PC-3 (cell line): ENCODE measurements around the gene MYH6. TPM values are rescaled to one million over a fixed set of nuclear protein-coding genes. Genes with fewer than 3 reads are reported as not detected.
"Not testable (repeated sequence)": the region's sequence is repeated elsewhere in the genome, so short reads cannot be mapped to it uniquely, and the experiment has no call there.

Experiments used
- ATAC-seq: fragments of 200-7000 bp; cut with Tn5 transposase; 2 replicates; pipeline ENCODE4 v1.9.1; 2020; ENCODE audit warnings: mild to moderate bottlenecking, moderate library complexity
- BruUV-seq: library from RNA; stranded (reverse); fragments of 400-500 nt; replicated peaks from 2 replicates; lab custom pipeline; 2021; lab: Mats Ljungman, UMichigan
- CTCF ChIA-PET: fragments of 300-600 bp; sonication (Branson Sonifier 250); formaldehyde crosslinking; loops from one replicate; lab custom pipeline; 2022; ENCODE audit warnings: antibody characterized with exemption; lab: Charles Lee
- POLR2A ChIA-PET: fragments of 300-600 bp; sonication (Branson Sonifier 250); formaldehyde crosslinking; loops from one replicate; lab custom pipeline; 2022; ENCODE audit warnings: antibody characterized with exemption; ENCODE audit not compliant: unreplicated experiment; lab: Charles Lee
- DNase-seq: peaks from one replicate; pipeline ENCODE4 v3.0.0-alpha.2; 2015
- H2AFZ ChIP-seq: fragments of 300-600 bp; sonication (generic); 2 replicates; pipeline ENCODE4 v1.6.0; 2016; ENCODE audit warnings: antibody characterized with exemption, low read length
- H3F3A ChIP-seq: fragments of 300-600 bp; sonication (generic); one replicate; pipeline ENCODE4 v1.6.0; 2017; ENCODE audit warnings: antibody characterized with exemption, low read length, control low read depth, mild to moderate bottlenecking; ENCODE audit not compliant: unreplicated experiment
- H3K27ac ChIP-seq: fragments of 300-600 bp; sonication (generic); 2 replicates; pipeline ENCODE4 v1.5.1; 2016; ENCODE audit warnings: mild to moderate bottlenecking, low read length
- H3K27me3 ChIP-seq: fragments of 300-600 bp; sonication (generic); 2 replicates; pipeline ENCODE4 v1.6.1; 2016; ENCODE audit warnings: low read length, mixed read lengths
- H3K36me3 ChIP-seq: fragments of 300-600 bp; sonication (generic); 2 replicates; pipeline ENCODE4 v1.6.1; 2016; ENCODE audit warnings: low read depth, mixed run types, low read length, mixed read lengths
- H3K4me1 ChIP-seq: fragments of 300-600 bp; sonication (generic); 2 replicates; pipeline ENCODE4 v1.5.1; 2016; ENCODE audit warnings: low read length; ENCODE audit not compliant: insufficient read depth
- H3K4me2 ChIP-seq: fragments of 300-600 bp; sonication (generic); 2 replicates; pipeline ENCODE4 v1.6.0; 2016; ENCODE audit warnings: low read length
- H3K4me3 ChIP-seq: fragments of 300-600 bp; sonication (generic); 2 replicates; pipeline ENCODE4 v1.5.1; 2016; ENCODE audit warnings: mild to moderate bottlenecking, low read length, mixed read lengths
- H3K79me2 ChIP-seq: fragments of 300-600 bp; sonication (generic); 2 replicates; pipeline ENCODE4 v1.6.1; 2017; ENCODE audit warnings: low read length, mixed read lengths
- H3K9ac ChIP-seq: fragments of 300-600 bp; sonication (generic); 2 replicates; pipeline ENCODE4 v1.6.0; 2016; ENCODE audit warnings: mild to moderate bottlenecking, low read length
- H3K9me2 ChIP-seq: fragments of 300-600 bp; sonication (generic); replicated peaks from 2 replicates; pipeline ENCODE4 v1.6.1; 2016; ENCODE audit warnings: mixed run types, low read length, mixed read lengths
- H3K9me3 ChIP-seq: fragments of 300-600 bp; sonication (generic); 2 replicates; pipeline ENCODE4 v1.6.1; 2016; ENCODE audit warnings: low read length, mixed read lengths
- H4K20me1 ChIP-seq: fragments of 300-600 bp; sonication (generic); 2 replicates; pipeline ENCODE4 v1.6.1; 2016; ENCODE audit warnings: low read length, mixed read lengths
- CTCF ChIP-seq: fragments of 300-600 bp; sonication (generic); conservative IDR thresholded peaks from 2 replicates; pipeline ENCODE4 v1.5.1; 2017; ENCODE audit warnings: antibody characterized with exemption, low read depth, mild to moderate bottlenecking, low read length
- EZH2 ChIP-seq: fragments of 300-600 bp; sonication (generic); IDR thresholded peaks from one replicate; pipeline ENCODE4 v1.6.1; 2017; ENCODE audit warnings: antibody characterized with exemption, mild to moderate bottlenecking, low read length; ENCODE audit not compliant: unreplicated experiment
- EZH2phosphoT487 ChIP-seq: fragments of 300-600 bp; sonication (generic); IDR thresholded peaks from 2 replicates; pipeline ENCODE4 v1.6.1; 2018; ENCODE audit warnings: mild to moderate bottlenecking, antibody characterized with exemption, low read length, borderline replicate concordance
- intact Hi-C: fragments of 100-400 bp; cut with micrococcal nuclease; formaldehyde crosslinking; loops from 2 replicates; pipeline ENCODE4 v1.9.0; 2023
- total RNA-seq: library from RNA; depleted of rRNA; stranded (reverse); fragments of >200 nt; gene quantifications from 2 replicates; pipeline ENCODE4 v1.2.3, GENCODE V29; 2014

Gene MYH6
- total RNA-seq, 1 experiment from 2014 or later = not detected

GRCh38 chr14:23386999-23387398 lies 21.1 kb downstream of the MYH6 start:
- H3K4me1 ChIP-seq = no peaks in the 10 kb centered on the region
- no peak overlapping the region for H2AFZ ChIP-seq
- intact Hi-C loops = no loop called here
- ChIA-PET CTCF (interaction anchor here (1.0 kb wide), 1 partner anchor 61 kb away, joined by 8 read pairs; no protein-coding TSS in a partner anchor), POLR2A (no interaction called here)
- H4K20me1 ChIP-seq = no peaks in the 10 kb centered on the region
- H3K9me2 ChIP-seq = no peaks in the 10 kb centered on the region
- H3K9ac ChIP-seq = no peak overlapping the region
- H3K36me3 ChIP-seq = no peaks in the 10 kb centered on the region
- no peaks in the 10 kb centered on the region for H3K79me2 ChIP-seq
- no TSS peak for BruUV-seq
- DNase-seq (no peak), ATAC-seq (no peak)
- H3F3A ChIP-seq = no peaks in the 10 kb centered on the region
- H3K27me3 ChIP-seq = peaks cover 68% of the 10 kb centered on the region
- no peak overlapping the region for H3K4me3 ChIP-seq
- H3K4me2 ChIP-seq = no peak overlapping the region
- no peak for TF ChIP-seq EZH2phosphoT487
- TF ChIP-seq CTCF = no peak
- TF ChIP-seq EZH2 = no peak
- no peak overlapping the region for H3K27ac ChIP-seq
- no peaks in the 10 kb centered on the region for H3K9me3 ChIP-seq

DNA sequence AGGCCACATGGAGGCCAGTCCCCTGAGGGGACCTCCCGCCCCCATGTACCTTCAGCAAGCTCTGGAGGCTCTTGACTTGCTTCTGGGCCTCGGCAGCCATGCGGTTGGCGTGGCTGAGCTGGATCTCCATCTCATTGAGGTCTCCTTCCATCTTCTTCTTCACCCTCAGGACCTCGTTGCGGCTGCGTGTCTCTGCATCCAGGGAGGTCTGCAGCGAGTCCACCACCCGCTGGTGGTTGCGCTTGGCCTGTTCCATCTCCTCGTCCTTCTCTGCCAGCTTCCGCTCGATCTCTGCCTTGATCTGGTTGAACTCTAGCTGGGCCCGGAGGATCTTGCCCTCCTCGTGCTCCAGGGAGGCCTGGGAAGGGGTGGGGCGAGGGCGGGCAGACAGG lies 21.8 kb downstream of the MYH6 start:
- intact Hi-C loops, H3K79me2 ChIP-seq, H3K4me3 ChIP-seq, BruUV-seq, H2AFZ ChIP-seq, H3K4me1 ChIP-seq, H4K20me1 ChIP-seq, H3K27ac ChIP-seq, H3K36me3 ChIP-seq, H3K9ac ChIP-seq, H3K9me3 ChIP-seq, DNase-seq, ATAC-seq, H3K9me2 ChIP-seq, H3K4me2 ChIP-seq, H3F3A ChIP-seq, POLR2A ChIA-PET: not testable (repeated sequence)
- H3K27me3 ChIP-seq = peaks cover 61% of the 10 kb centered on the region
- CTCF ChIA-PET = interaction anchor here (1.0 kb wide), 1 partner anchor 60 kb away, joined by 8 read pairs; no protein-coding TSS in a partner anchor

DNA sequence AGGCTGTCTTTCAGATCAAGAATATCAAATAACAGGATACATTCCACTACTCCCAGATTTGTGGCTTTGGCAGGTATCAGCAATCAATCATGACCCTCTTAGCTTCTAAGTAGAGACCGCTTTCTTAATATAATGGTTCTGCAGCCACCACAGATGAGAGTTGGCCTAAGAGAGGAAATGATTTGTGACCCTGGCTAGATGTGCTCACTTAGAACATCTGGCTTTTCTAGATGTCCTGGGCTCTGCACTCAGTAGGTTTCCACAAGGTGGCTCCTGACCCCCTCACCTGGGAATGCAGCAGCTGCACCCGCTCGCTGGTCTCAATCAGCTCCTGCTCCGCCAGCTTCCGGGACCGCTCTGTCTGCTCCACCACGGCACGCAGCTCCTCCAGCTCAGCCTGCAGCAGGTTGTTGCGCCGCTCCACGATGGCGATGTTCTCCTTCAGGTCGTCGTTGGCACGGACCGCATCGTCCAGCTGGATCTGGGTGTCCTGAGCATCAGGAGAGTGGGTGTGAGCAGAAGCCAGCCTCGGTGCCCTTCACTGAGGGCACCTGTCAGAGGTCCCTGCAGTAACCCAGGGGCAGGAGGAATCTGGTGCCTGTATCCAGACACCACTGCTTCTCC lies 22.3 kb downstream of the MYH6 start:
- no peak for ATAC-seq
- TF ChIP-seq EZH2 (no peak), EZH2phosphoT487 (no peak), CTCF (no peak)
- no peak overlapping the region for H3K27ac ChIP-seq
- H3K4me1 ChIP-seq = no peaks in the 10 kb centered on the region
- no peaks in the 10 kb centered on the region for H3F3A ChIP-seq
- no peaks in the 10 kb centered on the region for H3K36me3 ChIP-seq
- no peak for DNase-seq
- H3K9ac ChIP-seq = no peak overlapping the region
- ChIA-PET CTCF (no interaction called here), POLR2A (no interaction called here)
- intact Hi-C loops = no loop called here
- peaks cover 58% of the 10 kb centered on the region for H3K27me3 ChIP-seq
- BruUV-seq = no TSS peak
- H3K79me2 ChIP-seq = no peaks in the 10 kb centered on the region
- H3K9me3 ChIP-seq = no peaks in the 10 kb centered on the region
- no peak overlapping the region for H3K4me2 ChIP-seq
- H3K4me3 ChIP-seq = no peak overlapping the region
- no peak overlapping the region for H2AFZ ChIP-seq
- no peaks in the 10 kb centered on the region for H3K9me2 ChIP-seq
- H4K20me1 ChIP-seq = no peaks in the 10 kb centered on the region
